NCI-H2196 treated with DMSO at 0.1 percent for 48 hours (cell line): ENCODE results near the gene SMIM11.
A peak's percentile ranks its signal among the peaks of the same experiment; 100 is the strongest.
"Not testable (repeated sequence)": the region's sequence is repeated elsewhere in the genome, so short reads cannot be mapped to it uniquely, and the experiment has no call there.

ENCODE experiments used
- DNase-seq: peaks from one replicate; lab custom pipeline; 2025; ENCODE audit not compliant: unreplicated experiment; lab: John Stamatoyannopoulos, UW

Gene SMIM11

DNA sequence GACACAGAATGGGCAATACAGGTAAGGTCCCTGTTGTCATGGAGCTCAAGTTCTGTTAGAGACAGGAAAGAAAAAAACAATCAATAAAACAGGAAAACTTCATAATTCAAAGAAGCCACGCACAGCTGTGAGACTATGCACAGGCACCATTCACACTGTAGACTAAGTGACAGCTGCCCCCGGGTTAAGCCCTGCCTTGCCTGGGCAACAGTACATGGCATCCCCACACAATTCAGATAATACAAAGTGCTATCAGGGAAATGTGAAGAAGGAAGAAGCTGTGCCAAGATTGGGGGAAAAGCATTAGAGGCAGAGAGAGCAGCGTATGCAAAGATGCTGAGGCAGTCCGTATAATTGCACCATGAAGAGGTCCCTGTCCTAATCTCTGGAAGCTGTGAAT, 20.5 kb upstream of the SMIM11 start:
- no peak for DNase-seq

DNA sequence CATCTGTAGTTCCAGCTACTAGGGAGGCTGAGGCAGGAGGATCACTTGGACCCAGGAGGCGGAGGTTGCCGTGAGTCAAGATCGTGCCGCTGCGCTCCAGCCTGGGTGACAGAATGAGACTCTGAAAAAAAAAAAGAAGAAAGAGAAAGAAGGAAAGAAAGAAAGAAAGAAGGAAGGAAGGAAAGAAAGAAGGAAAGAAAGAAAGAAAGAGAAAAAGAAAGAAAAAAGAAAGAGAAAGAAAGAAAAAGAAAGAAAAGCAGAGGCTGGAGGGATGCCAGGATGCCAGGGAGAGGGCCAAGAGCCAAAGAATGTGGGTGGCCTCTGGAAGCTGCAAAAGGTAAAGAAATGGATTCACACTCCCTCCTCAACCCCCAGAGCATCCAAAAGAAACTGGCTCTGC, 19.7 kb upstream of the SMIM11 start:
- no peak for DNase-seq

DNA sequence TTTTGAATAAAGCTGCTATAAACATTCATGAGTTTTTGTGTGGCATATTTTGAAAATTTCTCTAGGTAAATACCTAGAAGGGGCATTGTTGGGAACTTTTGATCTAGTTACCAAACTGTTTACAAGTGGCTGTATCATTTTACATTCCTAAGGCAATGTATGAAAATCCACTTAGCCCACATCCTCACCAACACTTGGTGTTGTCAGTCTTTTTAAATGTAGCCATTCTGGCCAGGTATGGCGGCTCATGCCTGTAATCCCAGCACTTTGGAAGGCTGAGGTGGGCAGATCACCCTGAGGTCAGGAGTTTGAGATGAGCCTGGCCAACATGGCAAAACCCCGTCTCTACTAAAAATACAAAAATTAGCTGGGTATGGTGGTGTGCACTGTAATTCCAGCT, 17.4 kb upstream of the SMIM11 start:
- no peak for DNase-seq

DNA sequence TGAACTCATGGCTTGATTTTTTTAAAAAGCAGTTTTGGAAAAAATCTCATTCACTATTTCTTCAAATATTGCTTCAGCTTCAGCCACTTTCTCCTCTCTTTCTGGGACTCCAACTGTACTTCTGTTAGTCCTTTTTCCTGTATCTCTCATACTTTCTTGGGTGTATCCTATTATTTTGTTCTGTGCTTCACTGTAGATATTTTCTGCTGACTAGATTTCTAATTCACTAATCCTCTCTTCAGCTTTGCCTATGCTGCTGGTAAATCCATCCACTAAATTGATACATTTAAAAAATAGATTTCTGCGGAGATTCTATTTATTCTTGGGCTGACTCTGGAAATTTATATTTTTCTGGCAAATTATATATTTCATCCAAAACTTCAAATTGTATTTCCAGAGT, 16.4 kb upstream of the SMIM11 start:
- no peak for DNase-seq

- no peak for DNase-seq
Measured at GRCh38 chr21:34360488-34361241, 14.6 kb upstream of the SMIM11 start.

DNA sequence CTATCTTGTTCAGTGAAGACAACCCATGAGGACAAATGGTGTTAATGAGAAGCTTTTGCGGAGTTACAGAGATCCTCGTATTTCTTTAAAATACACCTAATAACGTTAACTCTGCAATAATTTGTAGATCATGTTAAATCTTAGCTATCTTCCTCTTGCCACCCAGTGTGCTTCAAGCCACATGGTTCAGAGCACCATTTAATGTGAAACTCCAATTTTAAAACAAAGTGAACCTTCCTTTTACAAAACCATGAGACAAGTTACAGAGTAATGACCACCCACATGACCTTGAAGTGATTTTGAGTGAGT, 13.2 kb upstream of the SMIM11 start:
- no peak for DNase-seq

DNA sequence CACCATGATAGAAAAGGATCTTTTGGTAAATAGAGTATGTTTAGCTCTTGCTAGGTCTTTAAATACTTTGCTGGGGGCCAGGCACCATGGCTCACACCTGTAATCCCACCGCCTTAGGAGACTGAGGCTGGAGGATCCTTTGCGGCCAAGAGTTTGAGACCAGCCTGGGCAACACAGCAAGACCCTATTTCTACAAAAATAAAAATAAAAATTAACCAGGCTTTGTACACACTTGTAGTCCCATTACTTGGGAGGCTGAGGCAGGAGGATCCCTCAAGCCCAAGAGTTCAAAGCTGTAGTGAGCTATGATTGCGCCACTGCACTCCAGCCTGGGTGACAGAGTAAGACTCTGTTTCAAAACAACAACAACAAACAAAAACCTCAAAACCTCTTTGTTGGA, 12.6 kb upstream of the SMIM11 start:
- DNase-seq, result no peak

- no peak for DNase-seq
Measured at GRCh38 chr21:34363733-34364132, 11.6 kb upstream of the SMIM11 start, which contains the start of gene KCNE2. Gene KCNE2 (plus strand): TSS chr21:34364006. CDS start chr21:34370479, 6,473 bp downstream.

DNA sequence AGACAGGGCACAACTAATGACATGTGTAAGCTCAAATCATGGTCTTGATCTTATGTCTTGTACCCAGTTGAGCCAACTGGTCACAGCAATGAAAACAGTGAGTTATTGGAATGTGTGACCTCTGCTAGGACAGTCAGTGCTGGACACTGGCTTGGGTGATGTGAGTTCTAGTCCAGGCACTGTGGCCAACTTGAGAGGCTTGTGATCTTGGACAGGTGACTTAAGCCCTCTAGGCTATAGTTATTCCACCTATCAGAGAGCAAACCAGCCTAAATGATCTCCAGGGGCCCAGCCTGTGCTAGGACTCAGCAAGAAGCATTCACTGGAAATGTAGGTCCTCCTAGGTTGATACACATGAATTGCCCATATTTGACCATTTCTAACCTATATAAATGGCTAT, 10.4 kb upstream of the SMIM11 start:
- DNase-seq, result no peak

- DNase-seq, result peak; percentile 32
Measured at GRCh38 chr21:34365809-34366208, 9.5 kb upstream of the SMIM11 start.

DNA sequence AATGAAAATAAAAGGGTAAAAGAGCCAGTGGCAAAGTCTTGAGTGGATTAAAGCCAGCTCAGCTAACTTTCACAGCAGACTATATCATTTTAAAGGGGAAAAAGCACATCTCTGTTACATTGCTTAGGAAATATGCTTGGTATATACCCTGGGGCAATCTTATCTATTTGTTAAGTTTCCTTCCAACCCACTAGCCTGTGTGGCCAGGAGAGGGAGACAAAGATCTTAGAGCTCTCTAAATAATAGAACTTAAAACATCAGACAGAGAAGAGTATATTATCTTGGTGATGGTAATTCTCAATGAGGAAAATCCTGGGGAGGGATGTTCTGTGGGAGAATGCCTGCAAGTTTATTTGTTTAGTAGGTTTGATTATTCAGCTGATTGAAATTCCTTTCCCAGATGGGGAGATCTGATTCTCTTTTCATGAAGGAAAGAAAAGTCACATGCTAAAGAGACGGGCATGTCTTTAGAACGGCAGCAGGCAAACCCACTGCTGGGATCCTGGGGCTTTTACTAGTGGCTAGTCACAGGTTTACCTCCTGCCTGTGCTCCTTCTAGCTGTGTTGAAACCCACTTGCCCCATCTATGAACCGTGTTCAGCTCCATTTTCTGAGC, 7.9 kb upstream of the SMIM11 start:
- DNase-seq, result peak; percentile 20

DNA sequence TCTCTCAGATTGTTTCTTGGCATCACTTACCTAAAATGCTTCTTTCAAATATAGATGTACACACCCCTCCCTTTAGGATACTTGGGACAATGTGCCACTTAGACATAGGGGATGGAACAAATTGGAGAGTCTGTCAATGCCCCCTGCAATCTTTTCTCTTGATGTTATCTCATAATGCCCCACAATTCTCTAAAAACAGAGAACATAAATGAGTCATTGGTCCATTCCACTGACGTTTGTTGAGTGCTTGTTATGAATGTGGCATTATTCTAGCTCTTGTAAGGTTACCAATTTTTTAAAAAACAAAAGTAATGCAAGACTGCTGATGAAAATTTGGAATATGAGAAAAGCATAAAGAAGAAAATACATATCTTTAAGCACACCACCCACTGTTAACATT, 5.6 kb upstream of the SMIM11 start:
- DNase-seq, result no peak

DNA sequence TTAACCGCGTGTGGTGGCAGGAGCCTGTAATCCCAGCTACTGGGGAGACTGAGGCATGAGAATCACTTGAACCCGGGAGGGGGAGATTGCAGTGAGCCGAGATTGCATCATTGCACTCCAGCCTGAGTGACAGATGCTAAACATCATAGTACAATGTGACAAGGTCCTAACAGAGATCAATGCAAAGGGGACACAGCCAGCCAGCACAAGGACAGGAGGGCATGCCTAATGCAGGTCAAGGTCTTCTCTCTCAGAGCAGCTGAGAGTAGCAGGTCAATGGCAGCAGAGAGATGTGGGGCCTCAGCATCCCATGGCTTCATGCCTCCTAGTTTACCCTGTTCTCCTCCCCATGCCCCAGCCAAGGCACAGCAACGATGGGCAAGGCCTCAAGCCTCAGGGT, 3.0 kb upstream of the SMIM11 start:
- no peak for DNase-seq

DNA sequence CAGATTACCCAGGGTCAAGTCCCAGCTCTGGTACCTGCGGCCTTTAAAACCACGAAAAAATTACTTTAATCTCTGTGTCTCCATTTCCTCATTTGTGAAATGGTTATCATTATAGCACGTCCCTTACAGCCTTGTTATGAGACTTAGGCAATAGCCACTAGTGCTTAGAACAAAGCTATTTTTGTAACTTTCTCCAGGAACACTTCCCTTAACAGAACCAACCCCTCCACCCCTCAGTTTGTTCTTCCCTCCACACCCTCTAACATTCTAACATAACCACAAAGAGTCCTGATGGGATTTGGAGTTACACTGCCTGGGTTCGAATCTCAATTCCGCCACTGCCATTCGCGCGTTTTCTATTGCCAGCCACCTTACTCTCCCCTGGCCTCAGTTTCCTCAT, 845 bp upstream of the SMIM11 start:
- not testable (repeated sequence) for DNase-seq

GRCh38 chr21:34375619-34375972, 289 bp downstream of the SMIM11 start:
- not testable (repeated sequence) for DNase-seq

DNA sequence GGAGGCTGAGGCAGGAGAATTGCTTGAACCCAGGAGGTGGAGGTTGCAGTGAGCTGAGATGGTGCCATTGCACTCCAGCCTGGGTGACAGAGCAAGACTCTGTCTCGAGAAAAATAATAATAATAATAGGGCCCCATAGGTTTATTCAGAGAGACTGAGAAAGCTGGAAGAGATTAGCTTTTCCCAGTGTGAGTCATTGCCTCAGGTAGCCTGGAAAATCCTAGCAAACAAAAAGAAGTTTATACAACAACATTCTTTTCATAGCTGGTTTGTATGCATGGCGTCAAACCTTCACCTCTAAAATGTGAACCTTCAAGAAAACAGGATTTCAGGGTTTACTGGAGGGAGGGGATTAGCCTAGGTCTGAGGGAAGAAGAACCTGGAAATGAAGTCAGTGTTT, 7.8 kb downstream of the SMIM11 start:
- DNase-seq, result not testable (repeated sequence)

DNA sequence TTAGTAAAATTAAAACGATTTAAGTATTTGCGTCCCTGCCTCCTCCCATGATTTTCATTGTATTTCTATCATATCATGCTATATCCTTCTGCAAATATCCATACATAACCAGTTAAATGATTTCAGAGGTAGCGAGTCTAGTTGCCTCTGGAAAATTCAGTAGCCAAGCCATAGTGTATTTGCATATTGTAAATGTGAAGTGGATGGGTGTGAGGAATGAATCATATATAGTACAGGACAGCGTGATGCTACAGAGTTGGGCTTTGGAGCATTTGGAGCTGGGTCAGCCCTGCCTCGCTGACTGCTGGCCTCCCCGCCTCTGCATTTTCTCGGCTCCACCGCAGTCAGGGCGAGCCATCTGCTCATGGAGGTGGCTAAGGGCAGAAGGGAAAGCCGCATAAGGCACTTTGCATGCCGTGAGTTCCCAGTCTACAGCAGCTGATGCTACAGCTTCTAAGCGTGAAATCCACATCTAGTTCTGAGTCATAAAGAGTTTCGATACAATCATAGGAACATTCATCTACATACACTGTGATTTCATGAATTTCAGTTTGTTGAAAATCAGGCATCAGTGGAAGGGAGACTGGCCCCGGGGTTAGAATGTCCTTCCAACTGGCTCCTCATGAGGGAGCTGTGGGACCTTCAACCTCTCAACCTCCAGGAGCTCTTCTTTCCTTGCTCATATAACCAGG, 8.6 kb downstream of the SMIM11 start:
- not testable (repeated sequence) for DNase-seq

GRCh38 chr21:34400522-34400921, 25.2 kb downstream of the SMIM11 start:
- DNase-seq, result not testable (repeated sequence)

GRCh38 chr21:34404742-34405141, 29.4 kb downstream of the SMIM11 start:
- not testable (repeated sequence) for DNase-seq

DNA sequence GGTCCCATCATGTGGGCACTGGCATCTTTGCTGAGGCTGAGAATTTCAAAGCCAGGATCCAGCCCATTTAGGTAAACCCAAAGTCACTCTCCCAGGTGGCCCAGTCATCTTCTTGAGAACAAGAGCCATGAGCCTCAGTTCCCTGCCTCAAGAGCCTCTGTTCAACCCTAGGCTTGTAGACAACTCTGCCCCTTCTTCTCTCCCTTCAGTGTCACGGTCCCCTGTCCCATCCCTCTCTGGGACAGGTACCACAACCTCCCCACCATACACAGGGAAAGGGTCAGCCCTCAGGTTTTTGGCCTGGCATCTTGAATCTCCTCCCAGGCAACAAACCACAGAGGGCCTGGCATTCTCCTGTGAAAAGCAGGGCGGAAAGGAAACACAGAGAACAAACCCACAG, 30.4 kb downstream of the SMIM11 start:
- DNase-seq, result not testable (repeated sequence)

DNA sequence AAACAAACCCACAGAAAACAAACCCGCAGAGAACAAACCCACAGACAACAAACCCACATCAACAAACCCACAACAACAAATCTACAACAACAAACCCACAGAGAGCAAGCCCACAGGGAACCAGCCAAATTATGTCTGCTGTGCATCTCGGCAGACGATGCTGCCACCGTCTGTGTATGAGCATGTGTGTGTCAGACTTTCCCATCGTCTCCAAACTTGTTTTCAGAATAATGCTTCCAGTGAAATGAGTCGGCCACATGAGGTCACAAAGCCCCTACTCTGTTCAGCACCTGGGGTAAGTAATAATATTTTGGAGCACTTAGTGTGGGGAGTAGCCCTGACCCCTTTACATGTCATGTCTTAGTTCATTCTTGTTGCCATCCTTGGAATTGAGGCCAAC, 30.8 kb downstream of the SMIM11 start:
- DNase-seq, result not testable (repeated sequence)

- DNase-seq, result not testable (repeated sequence)
Measured at GRCh38 chr21:34406676-34407075, 31.4 kb downstream of the SMIM11 start.
